ENCODE measurements around the gene GJB3. TPM values are rescaled to one million over a fixed set of nuclear protein-coding genes. Genes with fewer than 3 reads are reported as not detected.

The GJB3 gene
- total RNA-seq, 6 donors from 2014 or later, result 0.29 to 3.3 (median 1.4) TPM; not detected in 2

DNA sequence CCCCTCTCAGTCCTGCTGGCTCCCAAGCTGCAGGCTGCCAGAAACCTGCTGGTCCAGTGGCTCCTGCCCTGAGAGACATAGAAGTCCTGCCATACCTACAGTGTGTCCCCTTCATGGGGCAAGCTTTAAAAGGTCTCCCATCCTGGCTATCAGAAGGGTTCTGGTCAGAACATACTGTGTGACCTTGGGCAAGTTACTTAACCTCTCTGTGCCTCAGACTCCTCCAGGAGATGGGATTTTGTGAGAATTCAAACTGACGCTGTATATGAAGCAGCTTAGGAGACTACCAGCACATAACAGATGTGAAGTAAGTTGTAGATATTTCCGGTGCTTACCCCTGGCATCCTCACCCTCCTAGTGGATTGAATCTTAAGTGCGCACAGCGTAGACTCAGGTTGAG lies 34.9 kb upstream of the GJB3 start:
- no peak for TF ChIP-seq POLR2A (IDR thresholded peaks at IDR 0.05)
- no peak for TF ChIP-seq POLR2AphosphoS5 (IDR thresholded peaks at IDR 0.05)
- no peak for TF ChIP-seq EP300 (IDR thresholded peaks at IDR 0.05)
- TF ChIP-seq, protein P1, sequence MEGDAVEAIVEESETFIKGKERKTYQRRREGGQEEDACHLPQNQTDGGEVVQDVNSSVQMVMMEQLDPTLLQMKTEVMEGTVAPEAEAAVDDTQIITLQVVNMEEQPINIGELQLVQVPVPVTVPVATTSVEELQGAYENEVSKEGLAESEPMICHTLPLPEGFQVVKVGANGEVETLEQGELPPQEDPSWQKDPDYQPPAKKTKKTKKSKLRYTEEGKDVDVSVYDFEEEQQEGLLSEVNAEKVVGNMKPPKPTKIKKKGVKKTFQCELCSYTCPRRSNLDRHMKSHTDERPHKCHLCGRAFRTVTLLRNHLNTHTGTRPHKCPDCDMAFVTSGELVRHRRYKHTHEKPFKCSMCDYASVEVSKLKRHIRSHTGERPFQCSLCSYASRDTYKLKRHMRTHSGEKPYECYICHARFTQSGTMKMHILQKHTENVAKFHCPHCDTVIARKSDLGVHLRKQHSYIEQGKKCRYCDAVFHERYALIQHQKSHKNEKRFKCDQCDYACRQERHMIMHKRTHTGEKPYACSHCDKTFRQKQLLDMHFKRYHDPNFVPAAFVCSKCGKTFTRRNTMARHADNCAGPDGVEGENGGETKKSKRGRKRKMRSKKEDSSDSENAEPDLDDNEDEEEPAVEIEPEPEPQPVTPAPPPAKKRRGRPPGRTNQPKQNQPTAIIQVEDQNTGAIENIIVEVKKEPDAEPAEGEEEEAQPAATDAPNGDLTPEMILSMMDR (IDR thresholded peaks at IDR 0.05), result no peak
- no peaks in the 10 kb centered on the region for H3K36me3 ChIP-seq
- ATAC-seq (ENCODE audit: low FRiP score in 2 of 2) (no peak), DNase-seq (no peak)
- no peak overlapping the region for H3K27ac ChIP-seq
- H3K4me1 ChIP-seq, result no peaks in the 10 kb centered on the region
- H3K4me3 ChIP-seq, result no peak overlapping the region
- WGBS, 2 donors, result 88 to 90% methylated on average over 4 of the region's 4 CpGs
- no peaks in the 10 kb centered on the region for H3K27me3 ChIP-seq
- H3K9me3 ChIP-seq, result no peaks in the 10 kb centered on the region

DNA sequence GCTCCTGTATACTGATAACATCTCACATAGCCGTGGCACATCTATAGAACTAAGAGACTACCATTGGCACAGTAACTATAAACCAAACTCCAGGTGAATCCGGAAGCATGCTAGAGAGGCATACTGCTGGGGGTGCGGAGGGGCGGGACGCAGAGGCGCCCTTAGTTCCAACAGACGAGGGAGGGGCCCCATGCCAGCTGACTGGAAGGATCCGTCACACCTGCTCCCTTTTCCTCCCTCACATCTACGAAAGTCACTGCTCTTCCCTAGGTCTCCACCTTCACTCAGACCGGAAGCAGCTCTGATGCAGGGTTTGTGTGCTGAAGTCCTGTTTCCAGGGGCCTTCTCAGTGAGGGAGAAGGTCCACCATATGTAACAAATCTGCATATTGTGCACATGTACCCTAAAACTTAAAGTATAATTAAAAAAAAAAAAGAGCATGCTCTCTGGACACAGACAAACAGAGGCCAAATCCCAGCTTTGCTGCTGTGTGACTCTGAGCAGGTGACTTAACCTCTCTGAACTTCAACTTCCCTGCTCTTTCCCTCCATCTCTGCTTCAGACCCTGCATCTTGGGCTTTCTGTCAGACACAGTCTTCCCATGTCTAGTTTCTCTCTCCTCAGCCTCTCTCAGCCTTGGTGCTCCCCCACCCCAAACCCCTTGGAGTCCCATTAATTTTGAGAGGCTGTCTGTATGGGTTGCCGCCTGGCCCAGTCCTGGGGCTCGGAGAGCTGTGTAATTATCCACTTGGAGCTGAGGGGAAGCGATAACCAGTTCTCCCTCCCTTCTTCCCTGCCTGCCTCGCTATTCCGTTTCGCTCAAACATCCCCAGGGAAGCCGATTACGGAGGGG lies 34.0 kb upstream of the GJB3 start:
- Histone ChIP-seq H3K27me3 (no peaks in the 10 kb centered on the region), H3K36me3 (no peaks in the 10 kb centered on the region), H3K27ac (no peak overlapping the region), H3K4me3 (no peak overlapping the region), H3K9me3 (no peaks in the 10 kb centered on the region), H3K4me1 (no peaks in the 10 kb centered on the region)
- no peak for TF ChIP-seq POLR2AphosphoS5 (IDR thresholded peaks at IDR 0.05)
- WGBS, 2 donors, result 69 to 74% methylated on average over 18 of the region's 18 CpGs
- no peak for ATAC-seq (ENCODE audit: low FRiP score in 2 of 2)
- DNase-seq, result no peak

DNA sequence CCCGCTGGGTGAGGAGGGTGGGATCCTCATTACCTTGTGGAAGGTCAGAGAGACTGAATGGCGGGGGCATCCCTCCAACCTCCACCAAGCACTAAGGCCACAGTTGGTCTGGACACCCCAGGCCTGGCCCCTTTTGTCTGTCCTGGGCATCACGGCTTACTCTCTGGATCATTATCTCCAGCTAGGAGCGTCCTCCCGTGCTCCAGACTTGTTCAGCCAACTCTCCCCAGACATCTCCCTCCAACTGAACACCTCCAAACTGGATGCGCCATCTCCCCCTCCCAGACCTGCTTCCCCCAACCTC lies 33.4 kb upstream of the GJB3 start:
- H3K4me3 ChIP-seq, result no peak overlapping the region
- ATAC-seq (ENCODE audit: low FRiP score in 2 of 2), result no peak
- DNase-seq, result no peak
- H3K36me3 ChIP-seq, result no peaks in the 10 kb centered on the region
- no peaks in the 10 kb centered on the region for H3K9me3 ChIP-seq
- TF ChIP-seq POLR2AphosphoS5 (IDR thresholded peaks at IDR 0.05) (no peak), EP300 (IDR thresholded peaks at IDR 0.05) (no peak), POLR2A (IDR thresholded peaks at IDR 0.05) (no peak)
- TF ChIP-seq, protein P1 (IDR thresholded peaks at IDR 0.05), result no peak
- WGBS, 2 donors, result 78% methylated on average over 4 to 6 of the region's 6 CpGs
- no peaks in the 10 kb centered on the region for H3K4me1 ChIP-seq
- no peaks in the 10 kb centered on the region for H3K27me3 ChIP-seq
- H3K27ac ChIP-seq, result no peak overlapping the region

DNA sequence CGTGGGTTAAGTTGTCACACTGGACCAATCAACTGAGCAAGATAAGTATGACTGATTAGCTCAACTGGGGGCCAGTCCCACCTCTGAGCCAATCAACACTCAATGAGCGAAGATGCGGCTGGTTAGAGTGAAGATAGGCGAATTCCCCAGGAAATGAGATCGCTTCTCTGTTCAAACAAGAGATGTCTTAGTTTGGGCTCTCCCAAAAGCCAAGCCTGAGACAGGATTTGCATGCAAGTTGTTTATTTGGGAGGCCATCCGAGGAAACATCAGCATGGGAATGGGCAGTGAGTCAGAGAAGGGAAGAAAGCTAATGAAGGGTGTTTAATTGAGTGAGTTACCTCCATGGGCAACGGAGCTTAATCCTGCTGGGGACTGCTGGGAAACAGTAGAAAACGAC lies 31.0 kb upstream of the GJB3 start:
- TF ChIP-seq EP300 (IDR thresholded peaks at IDR 0.05), result no peak
- no peak for TF ChIP-seq POLR2A (IDR thresholded peaks at IDR 0.05)
- TF ChIP-seq, protein P1 (IDR thresholded peaks at IDR 0.05), result no peak
- no peak for TF ChIP-seq POLR2AphosphoS5 (IDR thresholded peaks at IDR 0.05)
- Histone ChIP-seq H3K9me3 (no peaks in the 10 kb centered on the region), H3K27ac (no peak overlapping the region), H3K36me3 (no peaks in the 10 kb centered on the region), H3K27me3 (no peaks in the 10 kb centered on the region), H3K4me1 (no peaks in the 10 kb centered on the region), H3K4me3 (no peak overlapping the region)
- no peak for ATAC-seq (ENCODE audit: low FRiP score in 2 of 2)
- 37 to 49% methylated on average over 8 of the region's 8 CpGs for WGBS, 2 donors
- DNase-seq, result no peak

DNA sequence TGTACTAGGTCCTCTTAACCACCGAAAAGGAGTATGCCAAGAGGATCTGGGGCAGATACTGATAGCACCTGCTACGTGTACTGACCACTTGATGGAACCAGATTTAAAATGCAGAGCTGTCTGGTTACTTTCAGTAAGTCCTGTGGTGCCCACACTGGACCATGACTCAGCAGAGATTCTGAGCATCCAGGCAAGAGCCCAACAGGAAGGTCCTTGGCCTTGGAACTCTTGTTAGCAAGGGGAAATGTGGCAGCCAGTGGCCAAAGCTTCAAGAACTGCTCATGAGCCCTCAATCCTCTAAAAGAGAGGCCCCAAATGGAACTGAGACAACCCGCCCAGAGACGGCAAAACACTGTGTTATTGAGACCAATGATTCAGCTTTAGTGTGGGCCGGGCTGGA lies 30.4 kb upstream of the GJB3 start:
- Histone ChIP-seq H3K4me3 (no peak overlapping the region), H3K36me3 (no peaks in the 10 kb centered on the region), H3K27ac (no peak overlapping the region), H3K27me3 (no peaks in the 10 kb centered on the region), H3K4me1 (no peaks in the 10 kb centered on the region), H3K9me3 (no peaks in the 10 kb centered on the region)
- TF ChIP-seq EP300 (IDR thresholded peaks at IDR 0.05) (no peak), POLR2A (IDR thresholded peaks at IDR 0.05) (no peak), POLR2AphosphoS5 (IDR thresholded peaks at IDR 0.05) (no peak)
- TF ChIP-seq, protein P1 (IDR thresholded peaks at IDR 0.05), result no peak
- no peak for ATAC-seq (ENCODE audit: low FRiP score in 2 of 2)
- no peak for DNase-seq
- 90 to 100% methylated on average over 3 to 5 of the region's 5 CpGs for WGBS, 2 donors

Data from upper lobe of left lung (tissue), 6 donors.